HG03460 (cell line): Measurements from ENCODE around the gene ROBO4.

Experiments used
- ATAC-seq: cut with Tn5 transposase; IDR thresholded peaks from one replicate; pipeline ENCODE4 v1.9.1; 2021; ENCODE audit not compliant: unreplicated experiment

ROBO4 gene

GRCh38 chr11:124919898-124920297 is 22.2 kb upstream of the ROBO4 start:
- no peak for ATAC-seq

DNA sequence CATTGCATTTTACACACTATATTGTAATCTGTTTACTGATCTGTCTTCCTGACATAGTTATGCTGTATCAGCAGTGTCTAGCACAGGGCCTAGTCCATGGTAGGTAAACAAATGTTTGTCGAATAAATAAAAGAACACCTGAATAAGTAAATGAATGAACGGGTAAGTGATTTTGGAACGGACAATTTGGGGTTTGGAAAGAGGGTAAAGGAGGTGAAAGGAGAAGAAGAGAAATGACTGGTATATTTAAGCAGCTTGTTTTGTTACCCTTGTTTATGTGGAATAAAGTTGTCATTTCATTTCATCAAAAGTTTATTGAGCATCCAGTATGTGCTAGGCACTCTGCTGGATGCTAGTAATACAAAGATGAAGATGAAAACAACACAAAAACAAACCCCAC is 21.3 kb upstream of the ROBO4 start, which contains the start of gene HEPN1:
HEPN1 (plus strand) TSS at position 301 of the 400 bp plus-strand sequence.
- no peak for ATAC-seq

- ATAC-seq, result no peak
Measured at GRCh38 chr11:124917115-124917637, 19.5 kb upstream of the ROBO4 start.

DNA sequence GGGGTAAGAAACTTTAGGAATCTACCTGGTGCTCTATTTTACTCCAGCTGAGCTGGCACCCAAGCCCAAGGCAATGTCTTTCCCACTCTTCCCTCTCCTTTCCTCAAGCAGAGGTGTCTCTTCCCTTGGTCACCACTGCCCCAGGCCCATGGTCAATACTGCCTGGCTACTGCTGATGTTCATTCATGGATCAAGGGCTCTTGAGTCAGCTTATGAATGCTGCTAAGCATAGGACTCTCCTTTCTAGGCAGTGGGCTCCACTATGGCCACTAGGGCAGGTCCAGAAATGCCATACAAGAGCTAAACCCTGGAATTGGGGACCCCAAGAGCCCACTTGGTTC is 18.7 kb upstream of the ROBO4 start:
- ATAC-seq, result no peak

- no peak for ATAC-seq
Measured at GRCh38 chr11:124915541-124916369, 18.1 kb upstream of the ROBO4 start.

- ATAC-seq, result no peak
Measured at GRCh38 chr11:124902616-124903015, 5.0 kb upstream of the ROBO4 start.

GRCh38 chr11:124900464-124900863 is 2.8 kb upstream of the ROBO4 start:
- ATAC-seq, result no peak

GRCh38 chr11:124899383-124900145 is 1.9 kb upstream of the ROBO4 start:
- ATAC-seq, result no peak

DNA sequence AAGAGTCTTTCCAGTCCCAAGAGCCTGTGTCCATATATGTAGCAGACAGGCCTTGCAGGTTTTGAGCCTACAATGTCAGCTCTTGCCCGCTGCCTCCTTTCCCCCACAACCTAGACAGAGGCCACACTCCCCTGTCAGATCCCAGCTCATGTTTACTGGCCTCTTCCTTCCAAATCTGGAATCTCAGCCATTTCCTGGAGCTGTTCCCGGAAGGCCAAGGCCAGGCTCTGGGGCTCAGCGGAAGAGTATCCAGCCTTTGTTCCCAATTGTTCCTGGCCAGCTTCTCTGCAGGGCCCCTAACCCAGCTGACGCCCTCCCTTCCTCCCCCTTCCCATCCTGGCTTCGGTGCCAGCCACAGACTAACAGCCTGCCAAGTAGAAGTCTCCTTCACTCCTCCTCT is 1.0 kb upstream of the ROBO4 start:
- no peak for ATAC-seq

GRCh38 chr11:124898263-124898680 is 607 bp upstream of the ROBO4 start:
- ATAC-seq, result no peak

- no peak for ATAC-seq
Measured at GRCh38 chr11:124896821-124897391, 759 bp downstream of the ROBO4 start.

DNA sequence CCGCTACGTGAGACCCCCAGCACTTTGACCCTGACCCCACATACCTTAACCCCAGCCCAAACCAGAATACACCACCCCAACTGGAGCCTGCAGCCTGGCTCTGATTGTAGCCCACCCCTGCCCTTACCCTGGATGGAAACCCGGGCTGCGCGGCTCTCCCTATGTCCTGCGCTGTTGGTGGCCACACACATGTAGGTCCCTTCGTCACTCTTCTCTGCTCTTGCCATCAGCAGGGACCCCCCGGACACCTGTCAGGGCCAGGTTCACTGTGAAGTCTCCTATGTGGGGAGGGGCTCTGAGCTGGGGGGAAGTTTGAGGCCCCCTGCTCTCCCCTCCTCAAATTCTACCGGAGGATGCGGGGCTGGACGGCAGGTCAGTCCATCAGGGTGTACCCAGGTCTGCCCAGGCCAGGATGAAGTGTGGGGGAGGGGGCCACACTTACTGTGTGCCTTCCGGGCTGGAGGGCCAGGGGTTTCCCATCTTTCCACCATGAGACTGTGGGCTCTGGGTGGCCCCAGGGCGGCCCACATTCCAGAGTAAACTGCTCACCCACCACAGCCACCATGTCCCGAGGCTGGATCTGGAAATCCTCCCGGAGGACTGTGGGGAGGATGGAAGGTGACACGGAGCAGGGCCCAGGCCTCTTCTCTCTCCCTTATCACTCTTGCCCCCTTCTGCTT is 1.5 kb downstream of the ROBO4 start:
- ATAC-seq, result no peak

- no peak for ATAC-seq
Measured at GRCh38 chr11:124895471-124895971, 2.1 kb downstream of the ROBO4 start.

DNA sequence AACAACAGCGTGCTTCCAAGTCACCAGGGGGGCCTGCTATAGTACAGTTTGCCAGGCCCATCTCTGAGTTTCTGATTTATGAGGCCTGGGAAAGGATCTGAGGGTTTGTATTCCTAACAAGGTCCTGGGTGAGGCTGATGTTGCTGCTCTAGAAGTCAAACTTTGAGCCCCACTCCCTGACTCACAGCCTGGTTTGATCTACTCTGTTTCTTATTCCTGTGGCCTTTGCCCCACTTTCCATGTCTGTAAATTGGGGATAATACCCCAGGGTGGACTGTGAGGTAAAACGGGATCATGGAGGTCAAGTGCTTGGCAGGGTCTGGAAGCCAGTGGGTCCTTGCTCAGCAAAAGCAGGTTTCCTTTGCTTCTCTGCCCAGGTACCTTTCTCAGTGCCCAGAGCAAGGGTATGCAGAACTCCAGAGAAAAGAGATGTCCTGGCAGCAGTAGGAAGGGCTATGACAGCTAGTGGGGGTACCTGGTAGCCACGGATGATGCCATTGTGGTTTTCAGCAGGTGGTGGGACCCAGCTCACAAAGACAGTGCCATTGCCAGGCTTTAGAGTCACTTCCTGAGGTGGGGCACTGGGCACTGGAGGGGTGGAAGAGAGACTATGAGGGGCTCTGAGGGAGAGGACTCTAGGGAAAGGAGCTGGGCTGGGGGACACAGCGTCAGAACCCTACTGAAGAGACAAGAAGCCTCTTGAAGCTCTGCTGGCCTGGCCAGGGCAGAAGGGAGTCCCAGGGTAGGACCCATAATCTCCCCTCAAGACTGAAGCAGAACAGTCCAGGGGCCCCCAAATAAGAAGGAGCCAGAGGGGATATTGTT is 2.8 kb downstream of the ROBO4 start:
- no peak for ATAC-seq

DNA sequence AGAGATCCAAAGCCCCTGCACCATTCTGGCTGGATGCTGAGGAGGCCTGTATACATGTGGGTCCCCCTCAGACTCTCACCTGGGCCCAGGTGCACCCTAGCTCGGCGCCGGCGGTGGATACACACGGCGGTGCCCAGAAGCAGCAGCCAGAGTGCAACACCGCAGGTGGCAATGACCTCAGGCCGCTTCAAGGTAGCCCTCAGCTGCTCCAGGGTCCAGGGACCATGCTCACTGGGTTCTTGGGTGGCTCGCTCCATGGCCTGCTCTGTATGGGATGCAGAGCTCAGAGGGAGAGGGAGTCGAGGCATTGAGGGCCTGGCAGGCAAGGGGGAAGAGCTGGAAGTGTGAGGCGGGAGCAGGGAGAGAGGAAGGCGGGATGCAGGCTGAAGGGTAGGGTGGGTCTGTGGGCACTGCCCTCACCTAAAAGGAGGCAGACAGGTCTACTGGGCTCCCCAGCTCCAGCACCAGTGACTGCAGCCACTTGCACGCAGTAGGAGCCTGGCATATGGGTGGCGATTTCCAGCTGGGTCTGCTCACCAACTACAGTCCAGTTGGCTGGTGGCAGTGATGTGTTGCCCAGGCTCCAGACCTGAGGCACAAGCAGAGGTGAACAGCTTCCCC is 3.8 kb downstream of the ROBO4 start:
- no peak for ATAC-seq

- no peak for ATAC-seq
Measured at GRCh38 chr11:124892750-124893454, 4.8 kb downstream of the ROBO4 start.

DNA sequence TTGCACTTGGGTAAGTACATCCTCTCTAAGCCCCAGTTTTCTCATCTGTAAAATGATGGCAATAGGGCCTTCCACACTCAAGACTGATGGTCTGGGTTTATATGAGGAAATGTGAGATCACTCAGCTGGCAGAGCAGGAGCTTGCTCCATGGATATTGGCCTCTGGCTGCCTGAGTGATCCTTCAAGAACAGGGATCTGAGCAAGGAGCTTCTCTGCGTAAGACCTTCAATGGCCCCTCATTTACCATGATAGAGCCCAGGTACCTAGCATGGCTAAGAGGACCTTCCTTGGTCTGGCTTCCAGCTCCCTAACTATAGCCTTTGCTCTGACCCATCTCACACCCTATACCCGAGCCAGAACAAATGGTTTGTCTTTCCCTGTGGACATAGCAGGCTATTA is 5.5 kb downstream of the ROBO4 start:
- no peak for ATAC-seq

DNA sequence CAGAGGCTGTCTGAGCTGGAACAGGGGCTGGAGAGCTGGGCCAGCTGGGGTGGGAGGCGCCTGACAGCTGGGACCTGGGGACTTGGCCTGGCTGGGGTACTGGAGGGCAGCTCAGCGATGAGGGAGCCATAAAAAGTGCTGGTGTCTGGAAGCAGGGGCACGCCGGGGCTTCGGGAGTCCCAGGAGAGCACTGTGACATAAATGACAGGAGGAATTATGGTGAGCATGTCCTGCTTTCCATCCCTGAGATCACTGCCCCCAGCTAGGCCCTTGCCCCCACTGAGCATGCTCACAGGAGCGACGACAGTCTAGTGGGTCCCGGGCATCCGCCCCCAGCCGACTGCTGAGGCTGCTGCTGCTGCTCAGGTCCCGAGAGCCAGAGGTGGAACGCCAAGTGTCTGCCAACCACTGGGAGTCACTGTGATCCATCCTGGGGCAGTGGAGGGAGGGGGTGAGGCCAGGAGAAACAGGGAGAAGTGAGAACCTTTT is 6.2 kb downstream of the ROBO4 start:
- ATAC-seq, result no peak
